DND-41 (cell line): ENCODE measurements around the gene CELF5.

ENCODE experiments used
- ATAC-seq: fragments of 200-7000 bp; cut with Tn5 transposase; 3 replicates; pipeline ENCODE4 v1.9.1; 2021; ENCODE audit warnings: low read depth; ENCODE audit not compliant: insufficient read depth
- DNase-seq: peaks from one replicate; pipeline ENCODE4 v3.0.0-alpha.2; 2020
- H2AFZ ChIP-seq: 2 replicates; pipeline ENCODE4 v1.6.0; 2012; ENCODE audit warnings: low read depth, low read length
- H3K27ac ChIP-seq: 2 replicates; pipeline ENCODE4 v1.5.1; 2012; ENCODE audit warnings: low read length, inconsistent platforms
- H3K27me3 ChIP-seq: fragments of 200-600 bp; sonication (generic); 2 replicates; pipeline ENCODE4 v1.6.0; 2012; ENCODE audit warnings: low read length, mild to moderate bottlenecking, inconsistent platforms; ENCODE audit not compliant: insufficient read depth, poor library complexity
- H3K36me3 ChIP-seq: 2 replicates; pipeline ENCODE4 v1.5.1; 2012; ENCODE audit warnings: low read length, inconsistent platforms; ENCODE audit not compliant: insufficient read depth
- H3K4me1 ChIP-seq: 2 replicates; pipeline ENCODE4 v1.5.1; 2012; ENCODE audit warnings: mild to moderate bottlenecking, low read length; ENCODE audit not compliant: insufficient read depth
- H3K4me2 ChIP-seq: 2 replicates; pipeline ENCODE4 v1.6.0; 2012; ENCODE audit warnings: mild to moderate bottlenecking, moderate library complexity, low read length, inconsistent platforms; ENCODE audit not compliant: insufficient read depth
- H3K4me3 ChIP-seq, 2 experiments: fragments of 200-600 bp in 1 of 2; shearing (Covaris generic) in 1 of 2; 2 replicates each; pipeline ENCODE4 v1.5.1; 2012 to 2016; ENCODE audit warnings: inconsistent platforms in 2 of 2, low read length in 2 of 2, mild to moderate bottlenecking in 2 of 2, low read depth in 1 of 2, moderate library complexity in 1 of 2
- H3K79me2 ChIP-seq: 2 replicates; pipeline ENCODE4 v1.6.0; 2012; ENCODE audit warnings: low read length, inconsistent platforms; ENCODE audit not compliant: insufficient read depth
- H3K9ac ChIP-seq: 2 replicates; pipeline ENCODE4 v1.6.0; 2012; ENCODE audit warnings: low read depth, mild to moderate bottlenecking, inconsistent platforms, low read length, moderate library complexity
- H3K9me3 ChIP-seq: 2 replicates; pipeline ENCODE4 v1.5.1; 2012; ENCODE audit warnings: low read length, moderate library complexity, mild to moderate bottlenecking, inconsistent platforms; ENCODE audit not compliant: insufficient read depth, severe bottlenecking
- H4K20me1 ChIP-seq: 2 replicates; pipeline ENCODE4 v1.6.0; 2012; ENCODE audit warnings: low read length; ENCODE audit not compliant: insufficient read depth
- CTCF ChIP-seq: IDR thresholded peaks from 2 replicates; pipeline ENCODE4 v1.5.1; 2012; ENCODE audit warnings: borderline replicate concordance, low read length, moderate library complexity, mild to moderate bottlenecking; ENCODE audit not compliant: poor library complexity, severe bottlenecking; ENCODE audit errors: extremely low read depth
- EZH2 ChIP-seq: IDR thresholded peaks from 3 replicates; pipeline ENCODE4 v1.6.1; 2012; ENCODE audit warnings: borderline replicate concordance, low read depth, mild to moderate bottlenecking, moderate library complexity, low read length, inconsistent platforms; ENCODE audit not compliant: severe bottlenecking

The CELF5 gene

DNA sequence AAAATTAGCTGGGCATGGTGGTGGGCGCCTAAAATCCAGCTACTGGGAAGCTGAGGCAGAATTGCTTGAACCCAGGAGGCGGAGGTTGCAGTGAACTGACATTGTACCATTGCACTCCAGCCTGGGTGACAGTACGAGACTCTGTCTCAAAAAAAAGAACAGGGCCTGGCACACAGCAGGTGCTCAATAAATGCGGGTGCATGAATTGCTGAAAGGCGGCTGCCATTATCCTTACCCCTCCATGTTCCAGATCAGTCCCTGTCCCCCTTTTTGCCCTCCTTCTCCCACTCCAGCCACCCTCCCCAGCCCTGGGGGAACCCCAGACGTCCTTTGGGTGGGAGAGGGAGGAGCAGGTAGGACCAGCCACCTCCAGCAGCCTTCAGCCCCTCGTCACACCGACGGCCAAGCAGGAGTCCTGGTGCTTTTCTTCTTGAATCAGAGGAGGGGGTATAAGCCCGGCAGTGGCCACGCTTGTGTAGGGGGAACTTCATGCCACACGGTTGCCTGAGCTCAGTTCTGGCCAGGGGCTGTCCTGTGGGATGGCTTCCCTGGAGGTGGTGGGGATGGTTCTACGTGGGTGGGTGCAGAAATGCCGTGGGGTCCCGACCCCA, 121.5 kb downstream of the CELF5 start:
- Histone ChIP-seq H3K9me3 (no peaks in the 10 kb centered on the region), H3K9ac (no peak overlapping the region), H3K4me1 (peaks cover 5% of the 10 kb centered on the region), H4K20me1 (no peaks in the 10 kb centered on the region), H3K27me3 (no peaks in the 10 kb centered on the region), H3K36me3 (no peaks in the 10 kb centered on the region), H3K4me2 (no peak overlapping the region), H3K4me3 (no peak overlapping the region), H3K79me2 (no peaks in the 10 kb centered on the region), H2AFZ (no peak overlapping the region), H3K27ac (no peak overlapping the region)
- ATAC-seq (no peak), DNase-seq (no peak)
- no peak for TF ChIP-seq EZH2
- no peak for TF ChIP-seq CTCF
